Upper lobe of right lung (tissue), 1 donor: ENCODE results near the gene ELFN2. TPM values are rescaled to one million over a fixed set of nuclear protein-coding genes. Genes with fewer than 3 reads are reported as not detected.

ENCODE experiments used
- ATAC-seq: fragments of 200-7000 bp; cut with Tn5 transposase; one replicate; pipeline ENCODE4 v1.9.1; 2020; ENCODE audit warnings: mild to moderate bottlenecking, moderate library complexity
- DNase-seq: peaks from one replicate; pipeline ENCODE4 v3.0.0-alpha.2; 2020
- H3K27ac ChIP-seq: fragments of 200-600 bp; one replicate; pipeline ENCODE4 v1.8.0; 2022
- H3K27me3 ChIP-seq: fragments of 200-600 bp; one replicate; pipeline ENCODE4 v1.8.0; 2022; ENCODE audit warnings: mild to moderate bottlenecking
- H3K36me3 ChIP-seq: fragments of 200-600 bp; one replicate; pipeline ENCODE4 v1.8.0; 2022
- H3K4me1 ChIP-seq: fragments of 200-600 bp; one replicate; pipeline ENCODE4 v1.8.0; 2022
- H3K4me3 ChIP-seq: fragments of 200-600 bp; one replicate; pipeline ENCODE4 v1.8.0; 2022; ENCODE audit warnings: mild to moderate bottlenecking
- H3K9me3 ChIP-seq: fragments of 200-600 bp; one replicate; pipeline ENCODE4 v1.8.0; 2022
- intact Hi-C: fragments of 100-400 bp; cut with DNase I; formaldehyde crosslinking; loops from one replicate; pipeline ENCODE4 v1.11.0; 2022
- total RNA-seq: library from RNA; stranded (reverse); fragmentation: NEBNext Ultra II Directional; extraction: Animal tissue kit (Norgen Biotek cat#: 25700); gene quantifications from one replicate; pipeline ENCODE4 v1.2.1, GENCODE V29; 2021
- TF ChIP-seq, protein P1 (sequence below): fragments of 200-600 bp; IDR thresholded peaks from one replicate; pipeline ENCODE4 v1.8.0; 2022; ENCODE audit warnings: antibody characterized with exemption
- donor health status: DM: no; HTN: yes; CAD: no; lungs with severe emphysema.

ELFN2 gene
- total RNA-seq, 1 donor from 2014 or later = 0.72 TPM

DNA sequence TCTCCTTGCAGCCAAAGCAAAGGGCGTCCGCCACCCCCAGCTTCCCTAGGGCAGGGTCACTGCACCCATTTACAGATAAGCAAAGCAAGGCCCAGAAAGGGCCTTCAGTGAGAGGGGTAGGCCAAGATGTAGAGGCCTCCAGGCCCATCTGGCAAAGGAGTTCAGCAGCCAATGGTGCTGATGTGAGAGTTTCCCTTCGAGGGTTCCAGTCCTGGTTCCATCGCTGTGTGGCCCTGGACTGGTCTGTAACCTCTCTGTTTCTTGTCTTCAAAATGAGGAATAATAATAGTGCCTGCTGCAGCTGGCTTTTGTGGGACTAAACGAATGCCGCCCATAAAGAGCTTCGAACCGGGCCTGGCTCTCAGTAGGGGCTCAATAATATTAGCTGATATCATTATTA is 4.0 kb downstream of the ELFN2 start:
- Histone ChIP-seq H3K27ac (no peak overlapping the region), H3K9me3 (no peaks in the 10 kb centered on the region), H3K4me3 (no peak overlapping the region), H3K36me3 (no peaks in the 10 kb centered on the region), H3K4me1 (peaks cover 12% of the 10 kb centered on the region), H3K27me3 (peaks cover 60% of the 10 kb centered on the region)
- no peak for ATAC-seq
- intact Hi-C loops = no loop called here
- TF ChIP-seq, protein P1, sequence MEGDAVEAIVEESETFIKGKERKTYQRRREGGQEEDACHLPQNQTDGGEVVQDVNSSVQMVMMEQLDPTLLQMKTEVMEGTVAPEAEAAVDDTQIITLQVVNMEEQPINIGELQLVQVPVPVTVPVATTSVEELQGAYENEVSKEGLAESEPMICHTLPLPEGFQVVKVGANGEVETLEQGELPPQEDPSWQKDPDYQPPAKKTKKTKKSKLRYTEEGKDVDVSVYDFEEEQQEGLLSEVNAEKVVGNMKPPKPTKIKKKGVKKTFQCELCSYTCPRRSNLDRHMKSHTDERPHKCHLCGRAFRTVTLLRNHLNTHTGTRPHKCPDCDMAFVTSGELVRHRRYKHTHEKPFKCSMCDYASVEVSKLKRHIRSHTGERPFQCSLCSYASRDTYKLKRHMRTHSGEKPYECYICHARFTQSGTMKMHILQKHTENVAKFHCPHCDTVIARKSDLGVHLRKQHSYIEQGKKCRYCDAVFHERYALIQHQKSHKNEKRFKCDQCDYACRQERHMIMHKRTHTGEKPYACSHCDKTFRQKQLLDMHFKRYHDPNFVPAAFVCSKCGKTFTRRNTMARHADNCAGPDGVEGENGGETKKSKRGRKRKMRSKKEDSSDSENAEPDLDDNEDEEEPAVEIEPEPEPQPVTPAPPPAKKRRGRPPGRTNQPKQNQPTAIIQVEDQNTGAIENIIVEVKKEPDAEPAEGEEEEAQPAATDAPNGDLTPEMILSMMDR = no peak
- DNase-seq = no peak

DNA sequence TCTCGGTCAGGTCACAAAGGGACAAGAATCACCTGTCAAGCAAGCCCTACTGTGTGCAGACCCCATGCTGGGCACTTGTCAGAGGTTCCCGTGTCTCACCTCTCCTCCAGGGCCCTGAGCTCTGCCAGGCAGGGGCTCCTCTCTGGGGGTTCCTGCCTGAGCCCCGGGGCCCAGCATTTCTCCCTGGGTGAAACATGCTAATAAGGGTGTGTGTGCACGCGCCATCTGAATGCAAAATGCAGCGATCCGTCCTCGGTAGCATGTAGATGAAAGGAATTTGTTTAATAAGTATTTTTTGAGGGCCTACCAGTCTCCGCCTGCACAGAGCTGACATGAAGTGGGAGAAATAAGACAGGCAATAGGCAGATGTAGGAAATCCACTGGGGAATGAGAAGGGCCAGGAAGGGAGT is 5.8 kb downstream of the ELFN2 start:
- DNase-seq (no peak), ATAC-seq (no peak)
- intact Hi-C loops = no loop called here
- H3K4me1 ChIP-seq = peaks cover 12% of the 10 kb centered on the region
- no peak overlapping the region for H3K4me3 ChIP-seq
- peaks cover 48% of the 10 kb centered on the region for H3K27me3 ChIP-seq
- no peaks in the 10 kb centered on the region for H3K9me3 ChIP-seq
- H3K36me3 ChIP-seq = no peaks in the 10 kb centered on the region
- H3K27ac ChIP-seq = no peak overlapping the region
- TF ChIP-seq, protein P1 = no peak

DNA sequence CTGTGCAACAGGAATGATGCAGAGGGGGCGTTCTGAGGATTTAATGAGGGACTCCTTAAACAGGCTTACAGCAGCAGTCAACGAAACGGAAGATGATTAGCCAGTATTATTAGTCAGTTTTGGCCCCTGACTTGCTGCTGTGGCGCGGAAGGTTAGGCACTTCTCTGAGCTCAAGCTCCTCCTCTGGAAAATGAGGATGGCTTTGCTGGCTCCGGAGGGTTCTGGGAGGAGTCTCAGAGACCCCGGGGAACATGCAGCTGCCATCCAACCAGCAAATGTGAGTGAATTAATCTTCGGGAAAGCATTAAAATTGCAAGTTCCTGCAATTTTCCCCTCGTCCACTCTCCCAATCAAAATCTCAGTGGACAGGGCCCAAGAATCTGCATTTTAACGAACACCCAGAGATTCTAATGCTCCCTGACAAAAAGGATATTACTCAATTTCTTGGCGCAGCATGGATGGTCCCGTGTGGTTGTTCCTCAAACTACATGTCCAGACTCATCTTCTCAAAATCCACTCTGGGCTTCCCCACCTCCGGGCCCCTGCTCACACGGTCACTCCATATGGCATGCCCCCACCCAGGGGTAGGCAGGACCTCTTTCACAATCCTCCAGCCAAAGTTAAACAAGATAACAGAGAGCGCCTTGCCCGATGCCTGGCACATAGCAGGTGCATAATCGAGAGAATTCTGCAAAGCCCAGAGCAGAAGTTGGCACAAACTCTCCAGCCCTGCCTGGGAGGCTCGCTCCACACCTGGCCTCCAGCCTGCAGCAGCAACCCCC is 6.4 kb downstream of the ELFN2 start:
- peaks cover 12% of the 10 kb centered on the region for H3K4me1 ChIP-seq
- no peak for DNase-seq
- peaks cover 47% of the 10 kb centered on the region for H3K27me3 ChIP-seq
- H3K4me3 ChIP-seq = no peak overlapping the region
- TF ChIP-seq, protein P1 = no peak
- intact Hi-C loops = no loop called here
- ATAC-seq = peak; percentile 24
- no peaks in the 10 kb centered on the region for H3K9me3 ChIP-seq
- no peak overlapping the region for H3K27ac ChIP-seq
- no peaks in the 10 kb centered on the region for H3K36me3 ChIP-seq

DNA sequence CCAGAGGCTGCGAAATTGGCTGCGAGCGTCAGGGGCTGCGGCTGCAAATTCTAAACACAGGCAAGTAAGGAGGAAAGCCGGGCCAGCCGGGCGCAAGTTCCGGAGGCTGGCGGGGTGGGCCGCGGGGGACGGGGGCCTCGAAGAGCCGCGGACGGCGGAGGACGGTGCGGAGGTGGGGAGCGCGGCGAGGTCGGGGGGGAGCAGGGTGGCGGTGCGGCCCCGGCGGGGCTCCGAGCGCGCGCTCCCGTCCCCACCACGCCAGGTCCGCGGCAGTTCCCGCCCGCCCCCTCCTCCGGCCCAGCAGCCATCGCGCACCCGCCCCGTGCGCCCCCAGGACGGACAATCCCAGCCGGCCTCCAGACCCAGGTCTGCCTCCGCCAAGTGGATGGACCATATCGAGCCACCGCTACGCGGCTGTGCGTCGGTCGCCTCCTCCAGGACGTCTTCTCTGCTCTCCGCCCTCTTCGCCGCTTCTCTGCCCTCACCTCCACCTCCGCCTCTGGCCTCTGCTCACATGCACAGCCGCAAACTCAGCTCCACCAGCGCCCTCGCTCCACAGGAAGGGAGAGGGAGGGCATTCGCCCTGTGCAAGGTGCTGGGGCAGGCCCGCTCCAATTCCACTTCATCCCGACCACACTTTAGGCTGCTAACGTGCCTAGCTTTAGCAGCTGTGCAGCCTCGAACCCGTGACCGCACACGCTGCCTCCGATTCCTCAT is 7.2 kb downstream of the ELFN2 start:
- Histone ChIP-seq H3K27ac (no peak overlapping the region), H3K36me3 (no peaks in the 10 kb centered on the region), H3K4me3 (peak overlapping the region; percentile 28), H3K27me3 (peaks cover 42% of the 10 kb centered on the region), H3K4me1 (peaks cover 12% of the 10 kb centered on the region), H3K9me3 (no peaks in the 10 kb centered on the region)
- intact Hi-C loops = no loop called here
- TF ChIP-seq, protein P1 = no peak
- DNase-seq (no peak), ATAC-seq (peak; percentile 2)

DNA sequence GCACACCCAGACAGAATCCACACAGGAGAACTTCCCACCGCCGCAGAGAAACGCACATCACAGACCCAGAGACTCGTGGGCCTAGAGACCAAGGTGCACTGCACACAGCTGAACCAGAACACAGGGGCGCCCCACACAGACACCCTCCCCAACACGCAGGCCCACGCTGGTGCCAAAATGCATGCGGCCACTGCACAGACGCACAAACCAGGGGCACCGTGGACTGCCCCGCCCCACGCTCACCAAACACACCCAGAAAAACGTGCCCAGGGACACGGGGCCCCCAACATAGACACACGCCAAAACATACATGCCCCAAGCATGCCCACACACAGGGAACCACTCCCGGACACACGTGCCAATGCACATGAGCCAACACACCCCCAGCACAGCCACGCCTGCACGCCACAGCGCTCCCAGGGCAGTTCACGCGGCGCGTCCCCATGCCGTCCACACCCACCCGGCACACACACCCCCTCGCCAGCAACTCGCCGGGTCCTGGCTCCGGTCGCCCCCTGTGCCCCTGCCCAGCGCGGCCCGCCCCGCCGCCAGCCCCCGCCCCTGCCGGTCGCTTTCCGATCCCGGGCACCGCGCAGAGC is 7.8 kb downstream of the ELFN2 start:
- Histone ChIP-seq H3K4me3 (peak overlapping the region; percentile 28), H3K27ac (no peak overlapping the region), H3K9me3 (no peaks in the 10 kb centered on the region), H3K27me3 (peaks cover 40% of the 10 kb centered on the region), H3K4me1 (peaks cover 12% of the 10 kb centered on the region), H3K36me3 (no peaks in the 10 kb centered on the region)
- peak; percentile 4 for ATAC-seq
- intact Hi-C loops = no loop called here
- TF ChIP-seq, protein P1 = no peak
- no peak for DNase-seq
